GM12878 (cell line): Measurements from ENCODE around the gene FTL. TPM values are rescaled to one million over a fixed set of nuclear protein-coding genes. Genes with fewer than 3 reads are reported as not detected.
A peak's percentile ranks its signal among the peaks of the same experiment; 100 is the strongest.

Experiments
- ATAC-seq: fragments of 200-7000 bp; cut with Tn5 transposase; 3 replicates; pipeline ENCODE4 v1.9.1; 2020; ENCODE audit warnings: mild to moderate bottlenecking, moderate library complexity
- BruUV-seq: library from RNA; stranded (reverse); fragments of 400-500 nt; replicated peaks from 2 replicates; lab custom pipeline; 2021; lab: Mats Ljungman, UMichigan
- CTCF ChIA-PET: fragments of 300-600 bp; sonication (Branson Sonifier 250); formaldehyde crosslinking; extraction: SDS; loops from one replicate; lab custom pipeline; 2021; ENCODE audit warnings: inconsistent platforms; lab: Yijun Ruan, JAX
- POLR2A ChIA-PET: fragments of 350-600 bp; formaldehyde crosslinking; extraction: SDS; loops from one replicate; lab custom pipeline; 2021; ENCODE audit warnings: inconsistent platforms; lab: Charles Lee
- RAD21 ChIA-PET: fragments of 300-600 bp; sonication (Branson Sonifier 250); formaldehyde crosslinking; loops from one replicate; lab custom pipeline; 2023; ENCODE audit warnings: antibody characterized with exemption; ENCODE audit not compliant: unreplicated experiment; lab: Charles Lee
- SMC1A ChIA-PET: fragments of 300-600 bp; sonication (Branson Sonifier 250); formaldehyde crosslinking; loops from one replicate; lab custom pipeline; 2023; ENCODE audit not compliant: unreplicated experiment, uncharacterized antibody; lab: Charles Lee
- DNase-seq: peaks from one replicate; pipeline ENCODE4 v3.0.0-alpha.2; 2011; ENCODE audit warnings: low read depth, low spot score
- FAIRE-seq: peaks from 3 replicates; lab custom pipeline; 2011; peaks lifted over from hg19 to GRCh38; lab: Jason Lieb, UNC
- H2AFZ ChIP-seq: 2 replicates; pipeline ENCODE4 v1.6.0; 2011; ENCODE audit warnings: low read depth, low read length, control low read depth; ENCODE audit not compliant: control insufficient read depth
- H3K27ac ChIP-seq: 2 replicates; pipeline ENCODE4 v1.5.1; 2011; ENCODE audit warnings: control low read depth; ENCODE audit not compliant: control insufficient read depth, insufficient read depth
- H3K27me3 ChIP-seq, 2 experiments: replicated peaks in 1 of 2; 2 replicates each; pipeline versions ENCODE4 v1.6.0 to v1.6.1; 2011; ENCODE audit warnings: low read length in 1 of 2; ENCODE audit not compliant: control insufficient read depth in 2 of 2, insufficient read depth in 2 of 2
- H3K36me3 ChIP-seq, 2 experiments: 2 replicates each; pipeline ENCODE4 v1.5.1; 2011; ENCODE audit warnings: low read length in 1 of 2; ENCODE audit not compliant: control insufficient read depth in 2 of 2, insufficient read depth in 2 of 2
- H3K4me1 ChIP-seq: 2 replicates; pipeline ENCODE4 v1.6.1; 2011; ENCODE audit warnings: mild to moderate bottlenecking, low read length, moderate library complexity, mixed read lengths; ENCODE audit not compliant: control insufficient read depth, insufficient read depth
- H3K4me2 ChIP-seq: 2 replicates; pipeline ENCODE4 v1.6.0; 2011; ENCODE audit warnings: control low read depth; ENCODE audit not compliant: control insufficient read depth, insufficient read depth
- H3K4me3 ChIP-seq: fragments of 200-600 bp; sonication (generic); 2 replicates; pipeline ENCODE4 v1.5.1; 2016
- H3K79me2 ChIP-seq: 2 replicates; pipeline ENCODE4 v1.6.0; 2011; ENCODE audit warnings: low read length; ENCODE audit not compliant: control insufficient read depth, insufficient read depth
- H3K9ac ChIP-seq: 2 replicates; pipeline ENCODE4 v1.8.0; 2011; ENCODE audit warnings: low read length, control low read depth, mixed read lengths; ENCODE audit not compliant: control insufficient read depth, insufficient read depth
- H3K9me3 ChIP-seq: replicated peaks from 3 replicates; pipeline ENCODE4 v1.5.1; 2011; ENCODE audit warnings: mild to moderate bottlenecking, low read length; ENCODE audit not compliant: control insufficient read depth, insufficient read depth
- H4K20me1 ChIP-seq: 2 replicates; pipeline ENCODE4 v1.6.0; 2011; ENCODE audit not compliant: control insufficient read depth, insufficient read depth
- CBX5 ChIP-seq: sonication (generic); IDR thresholded peaks from 2 replicates; pipeline ENCODE4 v1.6.1; 2016; ENCODE audit warnings: low read depth, moderate library complexity, mild to moderate bottlenecking, inconsistent platforms
- CTCF ChIP-seq, 3 experiments: IDR thresholded peaks in 2 of 3; conservative IDR thresholded peaks in 1 of 3; 2 replicates each; pipeline ENCODE4 v1.5.1; 2011; ENCODE audit warnings: low read depth in 3 of 3, low read length in 3 of 3, mild to moderate bottlenecking in 3 of 3, control low read depth in 2 of 3, moderate library complexity in 2 of 3, inconsistent platforms in 1 of 3, mixed read lengths in 1 of 3; ENCODE audit not compliant: control insufficient read depth in 2 of 3, insufficient read depth in 1 of 3; ENCODE audit errors: extremely low read depth in 1 of 3
- HCFC1 ChIP-seq: fragments of 150-350 bp; IDR thresholded peaks from 2 replicates; pipeline ENCODE4 v1.6.1; 2014; ENCODE audit warnings: low read length
- NFIC ChIP-seq: IDR thresholded peaks from 2 replicates; pipeline ENCODE4 v1.6.1; 2012; ENCODE audit warnings: low read depth, mild to moderate bottlenecking, inconsistent platforms, low read length, moderate library complexity
- RAD21 ChIP-seq: IDR thresholded peaks from 2 replicates; pipeline ENCODE4 v1.6.1; 2011; ENCODE audit warnings: mild to moderate bottlenecking, low read depth, low read length, moderate library complexity; ENCODE audit not compliant: insufficient read depth
- SMC3 ChIP-seq: IDR thresholded peaks from 2 replicates; pipeline ENCODE4 v1.6.1; 2011; ENCODE audit warnings: low read length, improper control_type of control experiment, borderline replicate concordance
- ZNF217 ChIP-seq: fragments of 450-650 bp; IDR thresholded peaks from 2 replicates; pipeline ENCODE4 v1.6.1; 2017; ENCODE audit warnings: antibody characterized with exemption, mild to moderate bottlenecking
- ZNF24 ChIP-seq: fragments of 450-650 bp; IDR thresholded peaks from 2 replicates; pipeline ENCODE4 v1.6.1; 2017; ENCODE audit warnings: antibody characterized with exemption, mild to moderate bottlenecking
- WGBS: methylation state at CpG from one replicate; pipeline ENCODE4 v1.1.6; 2016; ENCODE audit warnings: low lambda C conversion rate; ENCODE audit not compliant: insufficient replicate concordance, insufficient coverage; ENCODE audit errors: missing lambda C conversion rate; 5-methylcytosine and 5-hydroxymethylcytosine counted together
- in situ Hi-C: fragments of 300-500 bp; cut with MboI; formaldehyde crosslinking; loops from 9 replicates; pipeline ENCODE4 v1.14.3; 2018; ENCODE audit warnings: mixed read lengths
- intact Hi-C: fragments of 100-400 bp; cut with micrococcal nuclease; formaldehyde crosslinking; loops from one replicate; pipeline ENCODE4 v1.14.2; 2022; ENCODE audit not compliant: unreplicated experiment
- polyA plus RNA-seq, 11 experiments: library from polyadenylated mRNA; depleted of rRNA in 4 of 11; unstranded in 6 of 11; stranded (reverse) in 5 of 11; fragments of >200 nt; fragmentation: Nextera tagmentation in 4 of 11; fragmentation: Illumina TruSeq in 1 of 11; extraction: Ambion mirVana in 4 of 11; extraction: Trizol in 1 of 11; gene quantifications; 1 replicate in 1 of 11; 2 replicates in 10 of 11; pipeline versions ENCODE4 v1.2.1 to v1.2.3, GENCODE V29; 2011 to 2016; ENCODE audit warnings: inconsistent platforms in 2 of 11, missing spikeins in 2 of 11, low read depth in 1 of 11
- total RNA-seq, 4 experiments: library from RNA; depleted of rRNA in 3 of 4; stranded (reverse); fragments of >200 nt in 3 of 4; fragmentation: Illumina TruSeq in 1 of 4; extraction: Trizol in 1 of 4; gene quantifications; 2 replicates each; pipeline versions ENCODE4 v1.2.1 to v1.2.3, GENCODE V29; 2013 to 2021

FTL gene
- total and polyA plus RNA-seq, 10 of the 15 experiments (the other 5 are each of a cell fraction or from before 2014, with no cell fraction given), result 364 to 8,913 (median 1,595) TPM

DNA sequence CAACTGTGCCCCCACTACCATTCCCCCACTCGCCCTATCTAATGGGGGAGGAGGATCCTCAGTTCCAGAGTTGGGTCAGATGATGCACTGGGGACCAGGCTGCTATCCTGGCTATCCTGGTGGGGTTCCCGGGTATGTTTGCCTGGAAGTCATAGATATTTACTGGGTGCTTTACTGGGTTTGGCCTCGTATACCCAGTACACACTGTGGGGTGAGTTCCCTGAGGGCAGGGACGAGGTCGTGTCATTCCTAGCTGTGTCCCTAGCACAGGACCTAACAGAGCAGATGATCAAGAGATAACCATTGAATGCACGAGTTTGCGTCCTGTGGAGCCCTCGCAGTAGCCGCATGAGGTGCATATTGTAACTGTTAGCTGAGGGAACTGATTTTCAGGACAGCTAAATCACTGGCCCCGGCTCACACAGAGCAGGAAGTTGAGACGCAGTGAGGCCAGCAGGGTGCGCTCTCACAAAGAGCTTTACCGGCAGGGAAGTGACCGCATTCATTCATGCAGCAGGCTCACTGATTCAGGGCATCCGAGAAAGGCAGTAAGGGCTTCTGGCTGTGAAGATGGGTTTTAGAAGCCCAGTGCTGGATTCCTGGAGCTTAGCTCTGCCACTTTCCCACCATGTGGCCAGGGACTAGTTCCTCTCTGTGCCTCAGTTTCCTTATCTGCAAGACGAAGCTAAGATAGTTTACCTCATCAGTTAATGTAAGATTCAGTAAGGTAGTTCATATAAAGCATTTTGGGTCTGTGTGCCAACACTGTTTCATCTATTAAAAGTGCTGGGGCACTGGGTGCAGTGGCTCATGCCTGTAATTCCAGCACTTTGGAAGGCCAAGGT, 34.6 kb downstream of the FTL start:
- no peaks in the 10 kb centered on the region for H4K20me1 ChIP-seq
- ATAC-seq, result peak; percentile 84
- no peak overlapping the region for H3K27ac ChIP-seq
- no peak overlapping the region for H2AFZ ChIP-seq
- RAD21 ChIA-PET, result interaction anchor here (0.6 to 0.9 kb wide), 2 partner anchors 209 to 224 kb away, joined by 3 read pairs; no protein-coding TSS in a partner anchor
- CTCF ChIA-PET, result interaction anchor here (0.9 to 3.1 kb wide), 7 partner anchors 8 to 354 kb away, joined by 3 to 16 read pairs (median 4); partner anchors contain the start of gene CA11
- SMC1A ChIA-PET, result interaction anchor here (0.9 to 1.4 kb wide), 2 partner anchors 199 to 209 kb away, joined by 4 to 6 read pairs; no protein-coding TSS in a partner anchor
- 43% methylated on average over 16 of the region's 16 CpGs for WGBS
- H3K4me1 ChIP-seq, result no peaks in the 10 kb centered on the region
- no peaks in the 10 kb centered on the region for H3K27me3 ChIP-seq
- in situ Hi-C loops, result no loop called here
- H3K79me2 ChIP-seq, result peaks cover 16% of the 10 kb centered on the region
- H3K9me3 ChIP-seq, result no peaks in the 10 kb centered on the region
- H3K4me3 ChIP-seq, result no peak overlapping the region
- TF ChIP-seq ZNF217 (no peak), HCFC1 (no peak), ZNF24 (peak; percentile 77), CBX5 (no peak), SMC3 (peak; percentile 49; the same call in 1 of the 2 replicates), CTCF (IDR thresholded peaks at IDR 0.05 in 2 of 3, conservative IDR thresholded peaks at IDR 0.05 in 1 of 3; ENCODE audit: control insufficient read depth in 2 of 3, extremely low read depth in 1 of 3, insufficient read depth in 1 of 3, low read depth in 3 of 3, low read length in 3 of 3) (peak; percentile 43 to 81 (median 65)), NFIC (no peak), RAD21 (peak; percentile 38)
- TF ChIP-seq, all 136 proteins: peak for 4
- DNase-seq (no peak), FAIRE-seq (peak; percentile 13)
- intact Hi-C loops, result no loop called here
- BruUV-seq, result no TSS peak
- H3K36me3 ChIP-seq, result peaks cover 4% of the 10 kb centered on the region in 2 experiments
- POLR2A ChIA-PET, result no interaction called here
- no peak overlapping the region for H3K9ac ChIP-seq
- H3K4me2 ChIP-seq, result no peak overlapping the region
